ENCODE measurements around the gene BID.

The BID gene

DNA sequence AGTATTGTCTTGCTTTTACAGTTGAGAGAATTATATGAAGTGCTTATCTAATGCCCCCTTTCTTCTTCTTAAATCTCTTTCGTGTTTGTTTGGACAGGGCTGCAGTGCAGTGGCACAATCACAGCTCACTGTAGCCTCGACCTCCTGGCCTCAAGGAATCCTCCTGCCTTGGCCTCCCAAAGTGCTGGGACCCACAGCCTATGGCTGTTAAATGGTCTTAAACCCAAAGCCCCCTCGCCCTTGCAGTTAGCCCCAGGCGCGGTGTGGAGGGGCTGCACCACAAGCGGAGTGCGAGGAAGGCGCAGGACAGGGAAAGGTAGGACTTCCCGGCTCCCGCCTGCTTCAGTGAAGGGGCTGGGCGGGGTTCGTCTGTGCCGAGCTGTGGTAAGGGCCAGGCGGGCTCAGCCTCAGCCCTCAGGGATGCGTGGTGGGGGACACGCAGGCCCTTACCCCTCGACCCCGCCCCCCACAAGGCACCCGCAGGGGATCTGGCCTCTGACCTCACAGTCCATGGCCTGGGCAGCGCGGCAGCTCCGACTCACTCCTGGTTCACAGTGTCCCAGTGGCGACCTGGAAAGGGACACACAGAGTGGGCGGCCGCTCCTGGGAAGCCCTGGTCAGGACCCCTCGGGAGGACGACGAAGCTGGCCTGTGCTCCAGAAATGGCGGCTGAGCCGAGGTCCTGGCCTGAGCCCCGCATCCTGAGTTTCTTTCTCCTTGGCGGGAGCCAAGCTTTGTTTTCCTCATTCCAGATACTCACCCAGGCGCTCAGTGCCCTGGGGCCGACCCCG is 24.5 kb downstream of the BID start:
- no peak for TF ChIP-seq CTCF (IDR thresholded peaks at IDR 0.05; ENCODE audit: extremely low read depth, missing control alignments)
- DNase-seq (ENCODE audit: low spot score): no peak

DNA sequence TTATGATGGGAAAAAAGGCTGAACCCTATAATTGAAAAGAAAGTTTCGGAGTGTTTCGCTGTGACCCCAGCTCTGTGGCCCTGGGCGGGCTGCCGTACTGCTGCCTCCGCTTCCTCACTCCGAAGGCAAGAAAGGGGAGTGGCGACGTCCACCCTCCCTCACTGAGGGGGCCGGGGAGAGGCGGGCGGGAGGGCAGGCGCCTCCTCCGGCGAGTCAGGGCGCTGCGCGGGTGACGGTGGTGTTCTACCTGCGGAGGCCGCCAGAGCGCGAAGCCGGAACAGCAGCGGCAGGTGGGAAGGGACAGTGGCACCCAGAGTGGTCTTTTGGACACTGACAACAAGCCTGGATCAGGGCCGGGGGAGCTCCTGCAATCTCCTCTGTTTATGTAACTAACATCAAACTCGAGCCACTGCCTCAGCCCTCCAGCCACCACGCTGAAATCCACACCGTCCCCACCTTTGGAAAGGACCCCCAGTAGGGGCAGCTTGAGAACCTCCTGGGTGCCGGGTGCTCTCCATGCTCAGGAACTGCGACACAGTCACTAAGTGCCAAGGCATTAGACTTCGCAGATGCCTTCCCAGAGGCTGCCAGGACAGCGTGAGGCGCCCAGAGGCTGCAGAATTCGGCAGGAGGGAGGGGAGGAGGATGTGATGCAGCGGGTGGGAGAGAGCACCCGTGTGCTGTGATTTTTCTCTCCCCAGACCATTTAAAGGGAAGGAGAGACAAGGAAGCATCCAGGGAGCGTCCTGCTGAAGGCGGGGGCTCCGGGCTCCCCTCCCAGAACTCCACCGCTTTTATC is 25.5 kb downstream of the BID start:
- TF ChIP-seq CTCF (IDR thresholded peaks at IDR 0.05; ENCODE audit: extremely low read depth, missing control alignments): no peak
- no peak for DNase-seq (ENCODE audit: low spot score)

GRCh38 chr22:17746916-17747315 is 27.4 kb downstream of the BID start:
- no peak for TF ChIP-seq CTCF (IDR thresholded peaks at IDR 0.05; ENCODE audit: extremely low read depth, missing control alignments)
- DNase-seq (ENCODE audit: low spot score): no peak

- no peak for DNase-seq (ENCODE audit: low spot score)
- TF ChIP-seq CTCF (IDR thresholded peaks at IDR 0.05; ENCODE audit: extremely low read depth, missing control alignments): no peak
Observed at GRCh38 chr22:17744430-17744829, 29.8 kb downstream of the BID start.

DNA sequence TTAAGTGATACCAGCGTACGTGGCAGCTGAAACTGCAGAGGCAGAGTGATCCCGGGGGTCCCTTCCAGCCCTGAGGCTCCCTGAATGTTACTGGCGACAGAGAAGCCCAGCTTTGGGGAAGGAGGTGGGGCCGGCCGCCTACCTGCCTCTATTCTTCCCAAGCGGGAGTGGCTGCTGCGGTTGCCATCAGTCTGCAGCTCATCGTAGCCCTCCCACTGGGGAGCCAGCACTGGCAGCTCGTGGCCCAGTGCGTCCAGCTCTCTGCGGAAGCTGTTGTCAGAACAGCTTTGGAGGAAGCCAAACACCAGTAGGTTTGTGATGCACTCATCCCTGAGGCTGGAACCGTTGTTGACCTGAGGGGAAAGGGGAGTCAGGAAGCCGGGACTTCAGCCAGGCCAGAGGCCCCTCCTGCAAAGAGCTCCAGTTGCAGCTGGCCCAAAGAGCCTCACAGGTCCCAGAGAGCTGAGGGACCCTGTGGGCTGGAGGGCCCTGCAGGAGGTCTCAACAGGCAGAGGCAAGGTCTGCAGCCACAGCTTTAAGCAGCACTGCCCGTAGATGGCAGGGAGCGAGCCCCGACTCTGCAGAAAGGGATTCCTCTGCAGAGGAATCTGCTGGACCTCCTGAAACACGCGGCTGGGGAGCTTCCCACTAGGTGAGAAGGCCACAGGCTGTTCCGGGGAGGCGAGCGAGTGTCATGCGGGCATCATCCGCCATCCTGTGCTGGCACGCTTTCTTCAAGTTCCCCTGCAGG is 30.4 kb downstream of the BID start:
- no peak for DNase-seq (ENCODE audit: low spot score)

GRCh38 chr22:17742527-17742902 is 31.8 kb downstream of the BID start:
- TF ChIP-seq CTCF (IDR thresholded peaks at IDR 0.05; ENCODE audit: extremely low read depth, missing control alignments): peak; percentile 85
- peak; percentile 93 for DNase-seq (ENCODE audit: low spot score)

More for the DNA sequence above, 30.4 kb downstream of the BID start:
- no peak for TF ChIP-seq CTCF (IDR thresholded peaks at IDR 0.05; ENCODE audit: extremely low read depth, missing control alignments)

All from GM20000 (cell line).